ENCODE data around the gene MIR17HG.

- TF ChIP-seq, protein P1, sequence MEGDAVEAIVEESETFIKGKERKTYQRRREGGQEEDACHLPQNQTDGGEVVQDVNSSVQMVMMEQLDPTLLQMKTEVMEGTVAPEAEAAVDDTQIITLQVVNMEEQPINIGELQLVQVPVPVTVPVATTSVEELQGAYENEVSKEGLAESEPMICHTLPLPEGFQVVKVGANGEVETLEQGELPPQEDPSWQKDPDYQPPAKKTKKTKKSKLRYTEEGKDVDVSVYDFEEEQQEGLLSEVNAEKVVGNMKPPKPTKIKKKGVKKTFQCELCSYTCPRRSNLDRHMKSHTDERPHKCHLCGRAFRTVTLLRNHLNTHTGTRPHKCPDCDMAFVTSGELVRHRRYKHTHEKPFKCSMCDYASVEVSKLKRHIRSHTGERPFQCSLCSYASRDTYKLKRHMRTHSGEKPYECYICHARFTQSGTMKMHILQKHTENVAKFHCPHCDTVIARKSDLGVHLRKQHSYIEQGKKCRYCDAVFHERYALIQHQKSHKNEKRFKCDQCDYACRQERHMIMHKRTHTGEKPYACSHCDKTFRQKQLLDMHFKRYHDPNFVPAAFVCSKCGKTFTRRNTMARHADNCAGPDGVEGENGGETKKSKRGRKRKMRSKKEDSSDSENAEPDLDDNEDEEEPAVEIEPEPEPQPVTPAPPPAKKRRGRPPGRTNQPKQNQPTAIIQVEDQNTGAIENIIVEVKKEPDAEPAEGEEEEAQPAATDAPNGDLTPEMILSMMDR (IDR thresholded peaks at IDR 0.05; ENCODE audit: low read depth, low read length, poor library complexity, severe bottlenecking) = no peak
- no peak for TF ChIP-seq EZH2phosphoT487 (IDR thresholded peaks at IDR 0.05; ENCODE audit: borderline replicate concordance, low read length)
These were observed 3.6 kb downstream of the MIR17HG start for GRCh38 chr13:91351123-91351522.

All from DOHH2 (cell line).